ENCODE results near the gene COX7B2.

The COX7B2 gene

GRCh38 chr4:46793036-46793435 lies 116.0 kb downstream of the COX7B2 start:
- no peaks in the 10 kb centered on the region for H3K9me2 ChIP-seq (replicated peaks; ENCODE audit: insufficient read depth, low read length)
- H3K4me3 ChIP-seq (ENCODE audit: low read length), result no peak overlapping the region
- no peaks in the 10 kb centered on the region for H3F3A ChIP-seq (ENCODE audit: insufficient read depth, low read length)
- H3K4me2 ChIP-seq (ENCODE audit: low read depth, low read length), result no peak overlapping the region
- no peaks in the 10 kb centered on the region for H3K79me2 ChIP-seq (ENCODE audit: low read length)
- no peak overlapping the region for H3K9ac ChIP-seq (ENCODE audit: low read length)
- H3K36me3 ChIP-seq (replicated peaks; ENCODE audit: insufficient read depth, low read length), result no peaks in the 10 kb centered on the region
- no peaks in the 10 kb centered on the region for H3K4me1 ChIP-seq (ENCODE audit: low read length)
- TF ChIP-seq EZH2 (optimal IDR thresholded peaks at IDR 0.05; ENCODE audit: low read depth, low read length), result no peak
- no peak for TF ChIP-seq EZH2phosphoT487 (IDR thresholded peaks at IDR 0.05; ENCODE audit: low read length)
- no peak for TF ChIP-seq CTCF (IDR thresholded peaks at IDR 0.05; ENCODE audit: low read length)
- H3K27me3 ChIP-seq (replicated peaks; ENCODE audit: insufficient read depth, low read length), result no peaks in the 10 kb centered on the region
- H3K27ac ChIP-seq (ENCODE audit: low read length), result no peak overlapping the region
- H4K20me1 ChIP-seq (ENCODE audit: insufficient read depth, low read length), result no peaks in the 10 kb centered on the region
- DNase-seq, result no peak
- no peaks in the 10 kb centered on the region for H3K9me3 ChIP-seq (replicated peaks; ENCODE audit: insufficient read depth, low read length)
- no peak overlapping the region for H2AFZ ChIP-seq (ENCODE audit: low read length)

GRCh38 chr4:46781434-46782092 lies 127.5 kb downstream of the COX7B2 start:
- no peak overlapping the region for H3K4me2 ChIP-seq (ENCODE audit: low read depth, low read length)
- H3K4me3 ChIP-seq (ENCODE audit: low read length), result no peak overlapping the region
- H2AFZ ChIP-seq (ENCODE audit: low read length), result no peak overlapping the region
- no peaks in the 10 kb centered on the region for H3K79me2 ChIP-seq (ENCODE audit: low read length)
- H3K36me3 ChIP-seq (replicated peaks; ENCODE audit: insufficient read depth, low read length), result no peaks in the 10 kb centered on the region
- H3K9ac ChIP-seq (ENCODE audit: low read length), result no peak overlapping the region
- H3K9me3 ChIP-seq (replicated peaks; ENCODE audit: insufficient read depth, low read length), result no peaks in the 10 kb centered on the region
- no peaks in the 10 kb centered on the region for H4K20me1 ChIP-seq (ENCODE audit: insufficient read depth, low read length)
- no peaks in the 10 kb centered on the region for H3K4me1 ChIP-seq (ENCODE audit: low read length)
- H3K27me3 ChIP-seq (replicated peaks; ENCODE audit: insufficient read depth, low read length), result no peaks in the 10 kb centered on the region
- H3K9me2 ChIP-seq (replicated peaks; ENCODE audit: insufficient read depth, low read length), result no peaks in the 10 kb centered on the region
- H3K27ac ChIP-seq (ENCODE audit: low read length), result no peak overlapping the region
- TF ChIP-seq CTCF (IDR thresholded peaks at IDR 0.05; ENCODE audit: low read length), result no peak
- no peak for TF ChIP-seq EZH2phosphoT487 (IDR thresholded peaks at IDR 0.05; ENCODE audit: low read length)
- TF ChIP-seq EZH2 (optimal IDR thresholded peaks at IDR 0.05; ENCODE audit: low read depth, low read length), result no peak
- no peak for DNase-seq
- no peaks in the 10 kb centered on the region for H3F3A ChIP-seq (ENCODE audit: insufficient read depth, low read length)

- H2AFZ ChIP-seq (ENCODE audit: low read length), result no peak overlapping the region
- no peaks in the 10 kb centered on the region for H3K4me1 ChIP-seq (ENCODE audit: low read length)
- no peaks in the 10 kb centered on the region for H3K9me2 ChIP-seq (replicated peaks; ENCODE audit: insufficient read depth, low read length)
- H3K36me3 ChIP-seq (replicated peaks; ENCODE audit: insufficient read depth, low read length), result no peaks in the 10 kb centered on the region
- H3K27me3 ChIP-seq (replicated peaks; ENCODE audit: insufficient read depth, low read length), result no peaks in the 10 kb centered on the region
- H3F3A ChIP-seq (ENCODE audit: insufficient read depth, low read length), result no peaks in the 10 kb centered on the region
- no peak for DNase-seq
- TF ChIP-seq EZH2phosphoT487 (IDR thresholded peaks at IDR 0.05; ENCODE audit: low read length) (no peak), EZH2 (optimal IDR thresholded peaks at IDR 0.05; ENCODE audit: low read depth, low read length) (no peak), CTCF (IDR thresholded peaks at IDR 0.05; ENCODE audit: low read length) (no peak)
- no peaks in the 10 kb centered on the region for H3K79me2 ChIP-seq (ENCODE audit: low read length)
- H3K9me3 ChIP-seq (replicated peaks; ENCODE audit: insufficient read depth, low read length), result no peaks in the 10 kb centered on the region
- H3K9ac ChIP-seq (ENCODE audit: low read length), result no peak overlapping the region
- no peaks in the 10 kb centered on the region for H4K20me1 ChIP-seq (ENCODE audit: insufficient read depth, low read length)
- H3K4me3 ChIP-seq (ENCODE audit: low read length), result no peak overlapping the region
- H3K27ac ChIP-seq (ENCODE audit: low read length), result no peak overlapping the region
- no peak overlapping the region for H3K4me2 ChIP-seq (ENCODE audit: low read depth, low read length)
These were observed 143.6 kb downstream of the COX7B2 start for GRCh38 chr4:46765465-46765864.

Data from MM.1S (cell line).